ENCODE results near the gene NUDT16L1.
A peak's percentile ranks its signal among the peaks of the same experiment; 100 is the strongest.

NUDT16L1 gene

DNA sequence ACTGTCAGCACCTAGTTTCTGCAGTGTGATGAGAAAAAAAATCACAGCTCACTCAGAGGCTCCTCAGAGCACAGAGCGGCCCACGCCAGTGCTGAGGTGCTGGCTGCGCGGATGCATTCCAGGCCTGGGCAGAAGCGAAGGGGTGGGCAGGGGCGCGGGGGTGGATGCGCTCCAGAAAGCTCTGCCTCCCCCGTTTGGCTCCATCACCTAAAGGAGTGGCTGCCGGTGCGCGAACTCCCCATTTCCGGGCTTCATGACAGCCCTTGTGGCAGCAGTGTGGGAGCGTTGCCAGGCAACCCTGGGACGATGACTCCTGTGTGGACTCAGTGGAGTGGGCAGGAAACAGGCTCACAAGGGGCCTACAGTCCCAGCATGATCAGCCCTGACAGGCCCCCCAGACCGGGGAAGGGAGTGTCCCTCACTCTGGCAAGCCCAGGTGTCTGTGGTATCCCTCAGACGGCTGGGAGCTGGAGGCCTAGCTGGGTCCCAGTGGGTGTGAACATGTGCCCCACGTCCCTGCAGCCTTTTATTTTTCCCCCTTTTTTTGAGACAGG, 32.8 kb upstream of the NUDT16L1 start:
- no peak for TF ChIP-seq ZFP30 (CRISPR knock-in tag; IDR thresholded peaks at IDR 0.05)
- TF ChIP-seq ESRRG (CRISPR knock-in tag; IDR thresholded peaks at IDR 0.05) = no peak
- no peak for TF ChIP-seq ARNTL (CRISPR knock-in tag; IDR thresholded peaks at IDR 0.05; ENCODE audit: borderline replicate concordance, low read depth)
- TF ChIP-seq ISL1 (CRISPR knock-in tag; IDR thresholded peaks at IDR 0.05) = no peak
- TF ChIP-seq SNAI2 (CRISPR knock-in tag; IDR thresholded peaks at IDR 0.05) = no peak
- ATAC-seq = peak; percentile 44

DNA sequence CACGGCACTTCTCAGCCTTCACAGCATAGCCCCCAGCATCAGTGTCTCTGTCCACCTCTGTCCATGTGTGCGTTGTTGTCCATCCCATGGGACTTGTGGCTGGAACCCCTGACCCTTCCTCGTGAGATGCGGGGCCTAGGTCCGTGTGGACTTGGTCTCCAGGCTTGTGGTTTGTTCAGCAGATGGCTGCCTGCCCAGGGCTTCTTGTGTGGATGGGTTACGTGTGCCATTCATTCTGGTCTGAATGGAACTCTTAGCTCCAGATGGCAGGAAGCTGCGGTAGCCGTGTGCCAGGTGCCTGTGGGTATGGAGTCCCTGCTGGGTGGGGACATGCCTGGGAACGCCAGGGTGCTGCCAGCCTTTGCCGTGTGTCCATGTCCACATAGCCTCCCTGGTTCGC, 31.7 kb upstream of the NUDT16L1 start:
- no peak for ATAC-seq
- TF ChIP-seq ZFP30 (CRISPR knock-in tag; IDR thresholded peaks at IDR 0.05) = no peak

DNA sequence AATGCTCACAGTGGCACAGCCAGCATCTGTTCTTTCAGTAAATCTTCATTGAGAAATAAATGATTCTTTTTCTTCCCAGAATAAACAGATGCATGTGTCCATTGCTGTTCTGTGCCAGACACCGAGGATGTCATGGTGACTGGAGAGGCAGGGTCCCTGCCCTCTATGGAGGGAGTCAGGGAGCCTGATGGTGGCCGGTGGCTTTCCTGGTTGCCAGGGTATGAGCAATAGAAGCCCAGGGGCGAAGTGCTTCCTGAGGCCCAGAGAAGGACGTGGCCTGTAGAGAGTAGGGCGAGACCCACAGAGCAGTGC, 29.9 kb upstream of the NUDT16L1 start:
- TF ChIP-seq TOX (CRISPR knock-in tag; IDR thresholded peaks at IDR 0.05; ENCODE audit: borderline replicate concordance) (no peak), ARNTL (CRISPR knock-in tag; IDR thresholded peaks at IDR 0.05; ENCODE audit: borderline replicate concordance, low read depth) (no peak), ZNF565 (CRISPR knock-in tag; conservative IDR thresholded peaks at IDR 0.05; ENCODE audit: low read depth) (no peak), RARB (CRISPR knock-in tag; IDR thresholded peaks at IDR 0.05) (no peak), GLIS3 (CRISPR knock-in tag; IDR thresholded peaks at IDR 0.05) (no peak), CSDC2 (CRISPR knock-in tag; IDR thresholded peaks at IDR 0.05) (no peak), ZFP30 (CRISPR knock-in tag; IDR thresholded peaks at IDR 0.05) (no peak), OSR1 (CRISPR knock-in tag; IDR thresholded peaks at IDR 0.05) (no peak), SNAI2 (CRISPR knock-in tag; IDR thresholded peaks at IDR 0.05) (no peak), ZFP3 (CRISPR knock-in tag; IDR thresholded peaks at IDR 0.05) (no peak), ZNF70 (CRISPR knock-in tag; IDR thresholded peaks at IDR 0.05) (no peak), ZC3H10 (CRISPR knock-in tag; IDR thresholded peaks at IDR 0.05) (no peak), TCF4 (CRISPR knock-in tag; IDR thresholded peaks at IDR 0.05; ENCODE audit: borderline replicate concordance) (no peak)
- TF ChIP-seq, protein P1, sequence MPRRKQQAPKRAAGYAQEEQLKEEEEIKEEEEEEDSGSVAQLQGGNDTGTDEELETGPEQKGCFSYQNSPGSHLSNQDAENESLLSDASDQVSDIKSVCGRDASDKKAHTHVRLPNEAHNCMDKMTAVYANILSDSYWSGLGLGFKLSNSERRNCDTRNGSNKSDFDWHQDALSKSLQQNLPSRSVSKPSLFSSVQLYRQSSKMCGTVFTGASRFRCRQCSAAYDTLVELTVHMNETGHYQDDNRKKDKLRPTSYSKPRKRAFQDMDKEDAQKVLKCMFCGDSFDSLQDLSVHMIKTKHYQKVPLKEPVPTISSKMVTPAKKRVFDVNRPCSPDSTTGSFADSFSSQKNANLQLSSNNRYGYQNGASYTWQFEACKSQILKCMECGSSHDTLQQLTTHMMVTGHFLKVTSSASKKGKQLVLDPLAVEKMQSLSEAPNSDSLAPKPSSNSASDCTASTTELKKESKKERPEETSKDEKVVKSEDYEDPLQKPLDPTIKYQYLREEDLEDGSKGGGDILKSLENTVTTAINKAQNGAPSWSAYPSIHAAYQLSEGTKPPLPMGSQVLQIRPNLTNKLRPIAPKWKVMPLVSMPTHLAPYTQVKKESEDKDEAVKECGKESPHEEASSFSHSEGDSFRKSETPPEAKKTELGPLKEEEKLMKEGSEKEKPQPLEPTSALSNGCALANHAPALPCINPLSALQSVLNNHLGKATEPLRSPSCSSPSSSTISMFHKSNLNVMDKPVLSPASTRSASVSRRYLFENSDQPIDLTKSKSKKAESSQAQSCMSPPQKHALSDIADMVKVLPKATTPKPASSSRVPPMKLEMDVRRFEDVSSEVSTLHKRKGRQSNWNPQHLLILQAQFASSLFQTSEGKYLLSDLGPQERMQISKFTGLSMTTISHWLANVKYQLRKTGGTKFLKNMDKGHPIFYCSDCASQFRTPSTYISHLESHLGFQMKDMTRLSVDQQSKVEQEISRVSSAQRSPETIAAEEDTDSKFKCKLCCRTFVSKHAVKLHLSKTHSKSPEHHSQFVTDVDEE (CRISPR knock-in tag; IDR thresholded peaks at IDR 0.05) = no peak
- TF ChIP-seq, protein P2, sequence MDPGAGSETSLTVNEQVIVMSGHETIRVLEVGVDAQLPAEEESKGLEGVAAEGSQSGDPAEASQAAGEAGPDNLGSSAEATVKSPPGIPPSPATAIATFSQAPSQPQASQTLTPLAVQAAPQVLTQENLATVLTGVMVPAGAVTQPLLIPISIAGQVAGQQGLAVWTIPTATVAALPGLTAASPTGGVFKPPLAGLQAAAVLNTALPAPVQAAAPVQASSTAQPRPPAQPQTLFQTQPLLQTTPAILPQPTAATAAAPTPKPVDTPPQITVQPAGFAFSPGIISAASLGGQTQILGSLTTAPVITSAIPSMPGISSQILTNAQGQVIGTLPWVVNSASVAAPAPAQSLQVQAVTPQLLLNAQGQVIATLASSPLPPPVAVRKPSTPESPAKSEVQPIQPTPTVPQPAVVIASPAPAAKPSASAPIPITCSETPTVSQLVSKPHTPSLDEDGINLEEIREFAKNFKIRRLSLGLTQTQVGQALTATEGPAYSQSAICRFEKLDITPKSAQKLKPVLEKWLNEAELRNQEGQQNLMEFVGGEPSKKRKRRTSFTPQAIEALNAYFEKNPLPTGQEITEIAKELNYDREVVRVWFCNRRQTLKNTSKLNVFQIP (CRISPR knock-in tag; IDR thresholded peaks at IDR 0.05; ENCODE audit: borderline replicate concordance, low read depth) = no peak
- TF ChIP-seq, protein P3, sequence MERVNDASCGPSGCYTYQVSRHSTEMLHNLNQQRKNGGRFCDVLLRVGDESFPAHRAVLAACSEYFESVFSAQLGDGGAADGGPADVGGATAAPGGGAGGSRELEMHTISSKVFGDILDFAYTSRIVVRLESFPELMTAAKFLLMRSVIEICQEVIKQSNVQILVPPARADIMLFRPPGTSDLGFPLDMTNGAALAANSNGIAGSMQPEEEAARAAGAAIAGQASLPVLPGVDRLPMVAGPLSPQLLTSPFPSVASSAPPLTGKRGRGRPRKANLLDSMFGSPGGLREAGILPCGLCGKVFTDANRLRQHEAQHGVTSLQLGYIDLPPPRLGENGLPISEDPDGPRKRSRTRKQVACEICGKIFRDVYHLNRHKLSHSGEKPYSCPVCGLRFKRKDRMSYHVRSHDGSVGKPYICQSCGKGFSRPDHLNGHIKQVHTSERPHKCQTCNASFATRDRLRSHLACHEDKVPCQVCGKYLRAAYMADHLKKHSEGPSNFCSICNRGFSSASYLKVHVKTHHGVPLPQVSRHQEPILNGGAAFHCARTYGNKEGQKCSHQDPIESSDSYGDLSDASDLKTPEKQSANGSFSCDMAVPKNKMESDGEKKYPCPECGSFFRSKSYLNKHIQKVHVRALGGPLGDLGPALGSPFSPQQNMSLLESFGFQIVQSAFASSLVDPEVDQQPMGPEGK (CRISPR knock-in tag; IDR thresholded peaks at IDR 0.05; ENCODE audit: borderline replicate concordance) = no peak
- TF ChIP-seq, protein P4, sequence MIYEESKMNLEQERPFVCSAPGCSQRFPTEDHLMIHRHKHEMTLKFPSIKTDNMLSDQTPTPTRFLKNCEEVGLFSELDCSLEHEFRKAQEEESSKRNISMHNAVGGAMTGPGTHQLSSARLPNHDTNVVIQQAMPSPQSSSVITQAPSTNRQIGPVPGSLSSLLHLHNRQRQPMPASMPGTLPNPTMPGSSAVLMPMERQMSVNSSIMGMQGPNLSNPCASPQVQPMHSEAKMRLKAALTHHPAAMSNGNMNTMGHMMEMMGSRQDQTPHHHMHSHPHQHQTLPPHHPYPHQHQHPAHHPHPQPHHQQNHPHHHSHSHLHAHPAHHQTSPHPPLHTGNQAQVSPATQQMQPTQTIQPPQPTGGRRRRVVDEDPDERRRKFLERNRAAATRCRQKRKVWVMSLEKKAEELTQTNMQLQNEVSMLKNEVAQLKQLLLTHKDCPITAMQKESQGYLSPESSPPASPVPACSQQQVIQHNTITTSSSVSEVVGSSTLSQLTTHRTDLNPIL (CRISPR knock-in tag; IDR thresholded peaks at IDR 0.05; ENCODE audit: low read depth) = no peak
- no peak for ATAC-seq

DNA sequence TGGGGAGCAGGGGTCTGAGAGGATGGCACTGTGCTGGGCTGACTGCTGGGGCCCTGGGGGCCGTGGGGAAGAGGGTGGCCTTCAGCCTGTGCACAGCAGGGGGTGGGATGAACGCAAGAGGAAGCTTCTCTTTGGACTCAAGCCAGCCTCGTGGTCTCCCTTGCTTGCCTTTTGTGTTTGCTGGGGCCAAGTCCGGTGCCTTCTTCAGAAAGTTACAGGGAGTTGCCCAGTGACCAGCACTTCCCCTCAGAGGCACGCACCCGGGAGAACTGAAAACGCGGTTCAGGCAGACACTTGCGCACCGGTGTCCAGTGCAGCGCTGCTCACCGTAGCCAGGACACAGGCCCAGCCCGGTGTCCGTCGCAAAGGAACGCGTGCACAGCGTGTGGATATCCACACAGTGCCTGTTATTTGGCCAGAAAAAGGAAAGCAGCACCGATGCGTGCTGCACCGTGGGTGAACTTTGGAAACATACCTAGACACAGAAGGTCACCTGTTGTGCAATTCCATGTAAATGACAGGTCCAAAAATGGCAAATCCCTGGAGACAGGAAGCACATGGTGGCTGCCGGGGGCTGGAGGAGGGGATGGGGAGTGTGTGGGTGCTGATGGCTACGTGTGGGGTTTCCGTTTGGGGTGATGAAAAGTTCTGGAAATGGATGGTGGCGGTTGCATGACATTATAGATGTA, 29.4 kb upstream of the NUDT16L1 start:
- ATAC-seq = no peak
- TF ChIP-seq TCF4 (CRISPR knock-in tag; IDR thresholded peaks at IDR 0.05; ENCODE audit: borderline replicate concordance) (no peak), RARB (CRISPR knock-in tag; IDR thresholded peaks at IDR 0.05) (no peak), GLIS3 (CRISPR knock-in tag; IDR thresholded peaks at IDR 0.05) (no peak), CSDC2 (CRISPR knock-in tag; IDR thresholded peaks at IDR 0.05) (no peak), ZNF8 (CRISPR knock-in tag; IDR thresholded peaks at IDR 0.05) (no peak), ZC3H10 (CRISPR knock-in tag; IDR thresholded peaks at IDR 0.05) (no peak)
- TF ChIP-seq, protein P5, sequence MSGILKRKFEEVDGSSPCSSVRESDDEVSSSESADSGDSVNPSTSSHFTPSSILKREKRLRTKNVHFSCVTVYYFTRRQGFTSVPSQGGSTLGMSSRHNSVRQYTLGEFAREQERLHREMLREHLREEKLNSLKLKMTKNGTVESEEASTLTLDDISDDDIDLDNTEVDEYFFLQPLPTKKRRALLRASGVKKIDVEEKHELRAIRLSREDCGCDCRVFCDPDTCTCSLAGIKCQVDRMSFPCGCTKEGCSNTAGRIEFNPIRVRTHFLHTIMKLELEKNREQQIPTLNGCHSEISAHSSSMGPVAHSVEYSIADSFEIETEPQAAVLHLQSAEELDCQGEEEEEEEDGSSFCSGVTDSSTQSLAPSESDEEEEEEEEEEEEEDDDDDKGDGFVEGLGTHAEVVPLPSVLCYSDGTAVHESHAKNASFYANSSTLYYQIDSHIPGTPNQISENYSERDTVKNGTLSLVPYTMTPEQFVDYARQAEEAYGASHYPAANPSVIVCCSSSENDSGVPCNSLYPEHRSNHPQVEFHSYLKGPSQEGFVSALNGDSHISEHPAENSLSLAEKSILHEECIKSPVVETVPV (CRISPR knock-in tag; IDR thresholded peaks at IDR 0.05) = no peak

Measured in SK-N-SH treated with all-trans-retinoic acid at 6 μM for 48 hours (cell line).